Esophagus squamous epithelium (tissue), 4 donors: ENCODE measurements around the gene CEP85L.

Source experiments
- POLR2A ChIP-seq, 4 donors: fragments of 450-650 bp; IDR thresholded peaks; one replicate each; pipeline ENCODE4 v1.6.1; 2017; ENCODE audit warnings: antibody characterized with exemption in 4 of 4, mild to moderate bottlenecking in 4 of 4, moderate library complexity in 3 of 4
- TF ChIP-seq, protein P1 (sequence below), 6 experiments: fragments of 450-650 bp in 4 of 6; fragments of 200-600 bp in 2 of 6; sonication (generic) in 2 of 6; IDR thresholded peaks; one replicate each; pipeline ENCODE4 v1.5.1; 2016 to 2019; ENCODE audit warnings: antibody characterized with exemption in 6 of 6, mild to moderate bottlenecking in 4 of 6, moderate library complexity in 4 of 6

DNA sequence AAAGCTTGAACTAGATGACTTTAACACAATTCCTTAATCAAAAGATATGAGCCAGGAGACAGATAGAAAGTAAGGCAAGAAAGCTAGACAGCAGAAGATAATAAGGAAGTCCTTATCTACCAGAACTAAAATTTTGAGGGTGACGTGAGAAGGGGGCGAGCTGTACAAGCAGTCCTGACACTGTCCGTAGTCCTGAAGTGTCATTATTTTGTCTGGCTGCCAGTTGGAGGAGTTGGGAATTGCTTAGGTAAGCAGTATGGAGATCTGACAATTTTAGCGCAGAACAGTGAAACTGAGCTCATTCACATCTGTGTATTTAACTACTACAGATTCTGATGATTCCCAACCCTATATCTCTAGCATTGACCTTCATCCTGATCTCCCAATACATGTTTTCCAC lies 25.8 kb upstream of the CEP85L start:
- TF ChIP-seq, protein P1, sequence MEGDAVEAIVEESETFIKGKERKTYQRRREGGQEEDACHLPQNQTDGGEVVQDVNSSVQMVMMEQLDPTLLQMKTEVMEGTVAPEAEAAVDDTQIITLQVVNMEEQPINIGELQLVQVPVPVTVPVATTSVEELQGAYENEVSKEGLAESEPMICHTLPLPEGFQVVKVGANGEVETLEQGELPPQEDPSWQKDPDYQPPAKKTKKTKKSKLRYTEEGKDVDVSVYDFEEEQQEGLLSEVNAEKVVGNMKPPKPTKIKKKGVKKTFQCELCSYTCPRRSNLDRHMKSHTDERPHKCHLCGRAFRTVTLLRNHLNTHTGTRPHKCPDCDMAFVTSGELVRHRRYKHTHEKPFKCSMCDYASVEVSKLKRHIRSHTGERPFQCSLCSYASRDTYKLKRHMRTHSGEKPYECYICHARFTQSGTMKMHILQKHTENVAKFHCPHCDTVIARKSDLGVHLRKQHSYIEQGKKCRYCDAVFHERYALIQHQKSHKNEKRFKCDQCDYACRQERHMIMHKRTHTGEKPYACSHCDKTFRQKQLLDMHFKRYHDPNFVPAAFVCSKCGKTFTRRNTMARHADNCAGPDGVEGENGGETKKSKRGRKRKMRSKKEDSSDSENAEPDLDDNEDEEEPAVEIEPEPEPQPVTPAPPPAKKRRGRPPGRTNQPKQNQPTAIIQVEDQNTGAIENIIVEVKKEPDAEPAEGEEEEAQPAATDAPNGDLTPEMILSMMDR (IDR thresholded peaks at IDR 0.05) = no peak
- no peak for TF ChIP-seq POLR2A (IDR thresholded peaks at IDR 0.05)
